Fibroblast of pulmonary artery (primary cell): ENCODE data around the gene LRRC55.

ENCODE experiments used
- DNase-seq: peaks from one replicate; pipeline ENCODE4 v3.0.0-alpha.2; 2010; ENCODE audit warnings: low read depth
- H3K4me3 ChIP-seq: replicated peaks from 2 replicates; pipeline ENCODE4 v1.5.1; 2011; ENCODE audit warnings: low read depth, mild to moderate bottlenecking, control low read depth, low read length, moderate library complexity
- TF ChIP-seq, protein P1 (sequence below): IDR thresholded peaks from 2 replicates; pipeline ENCODE4 v1.5.1; 2011; ENCODE audit warnings: mild to moderate bottlenecking, control low read depth, low read length, inconsistent platforms; ENCODE audit errors: missing control alignments

The LRRC55 gene

DNA sequence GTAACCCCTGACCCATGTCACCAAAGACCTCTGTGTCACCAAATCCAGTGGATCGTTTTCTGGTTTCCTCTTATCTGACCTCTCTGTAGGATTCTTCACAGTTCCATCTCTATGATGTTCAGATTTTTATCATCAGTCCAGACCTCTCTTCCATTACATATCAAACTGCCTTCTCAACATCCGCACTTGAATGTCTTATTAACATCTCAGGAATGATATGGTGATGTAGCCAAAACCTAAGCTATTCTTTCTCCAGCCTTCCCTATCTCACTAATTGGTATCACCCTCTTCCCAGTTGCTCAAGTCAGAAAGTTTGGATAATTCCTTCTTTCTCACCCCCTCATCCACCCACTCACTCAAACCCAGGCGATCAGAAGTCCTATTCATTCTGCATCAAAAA is 41.8 kb downstream of the LRRC55 start:
- DNase-seq = no peak
- TF ChIP-seq, protein P1, sequence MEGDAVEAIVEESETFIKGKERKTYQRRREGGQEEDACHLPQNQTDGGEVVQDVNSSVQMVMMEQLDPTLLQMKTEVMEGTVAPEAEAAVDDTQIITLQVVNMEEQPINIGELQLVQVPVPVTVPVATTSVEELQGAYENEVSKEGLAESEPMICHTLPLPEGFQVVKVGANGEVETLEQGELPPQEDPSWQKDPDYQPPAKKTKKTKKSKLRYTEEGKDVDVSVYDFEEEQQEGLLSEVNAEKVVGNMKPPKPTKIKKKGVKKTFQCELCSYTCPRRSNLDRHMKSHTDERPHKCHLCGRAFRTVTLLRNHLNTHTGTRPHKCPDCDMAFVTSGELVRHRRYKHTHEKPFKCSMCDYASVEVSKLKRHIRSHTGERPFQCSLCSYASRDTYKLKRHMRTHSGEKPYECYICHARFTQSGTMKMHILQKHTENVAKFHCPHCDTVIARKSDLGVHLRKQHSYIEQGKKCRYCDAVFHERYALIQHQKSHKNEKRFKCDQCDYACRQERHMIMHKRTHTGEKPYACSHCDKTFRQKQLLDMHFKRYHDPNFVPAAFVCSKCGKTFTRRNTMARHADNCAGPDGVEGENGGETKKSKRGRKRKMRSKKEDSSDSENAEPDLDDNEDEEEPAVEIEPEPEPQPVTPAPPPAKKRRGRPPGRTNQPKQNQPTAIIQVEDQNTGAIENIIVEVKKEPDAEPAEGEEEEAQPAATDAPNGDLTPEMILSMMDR = no peak

DNA sequence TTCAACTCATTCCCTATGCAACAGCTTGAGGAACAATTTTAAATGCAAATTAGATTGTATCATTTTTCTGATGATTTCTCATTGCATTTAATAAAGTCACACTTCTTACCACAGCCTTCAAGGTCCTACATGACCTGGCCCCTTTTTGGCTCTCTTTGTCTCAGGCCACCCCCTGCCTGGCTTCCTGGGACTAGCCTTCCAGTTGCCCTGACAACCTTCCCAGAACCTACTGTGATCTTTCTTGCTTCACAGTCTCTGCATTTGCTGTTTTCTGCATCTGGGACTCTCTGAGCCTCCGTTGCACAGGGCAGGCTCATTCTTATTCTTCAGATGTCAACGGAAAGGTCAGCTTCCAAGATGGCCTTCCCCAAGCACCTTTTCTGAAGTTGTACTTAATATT is 42.4 kb downstream of the LRRC55 start:
- no peak overlapping the region for H3K4me3 ChIP-seq
- TF ChIP-seq, protein P1 = no peak
- no peak for DNase-seq

More for the DNA sequence above, 41.8 kb downstream of the LRRC55 start:
- H3K4me3 ChIP-seq = no peak overlapping the region

DNA sequence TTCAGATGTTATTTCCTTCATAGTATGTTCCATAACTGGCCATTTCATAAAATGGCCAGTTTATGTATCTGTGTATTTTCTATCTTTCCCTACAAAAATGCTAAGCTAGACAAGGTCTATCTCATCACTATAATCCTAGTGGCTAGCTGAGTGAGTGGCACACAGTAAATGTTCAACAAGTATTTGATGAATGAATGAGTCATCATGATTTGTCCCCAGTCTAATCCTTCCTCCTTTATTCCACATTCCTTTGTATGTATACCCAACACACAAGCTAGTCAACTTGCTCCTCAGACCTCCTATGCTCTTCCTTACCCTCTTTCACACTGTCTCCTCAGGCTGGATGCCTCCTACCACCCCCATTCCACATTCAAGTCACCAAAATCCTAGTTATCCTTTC is 42.8 kb downstream of the LRRC55 start:
- TF ChIP-seq, protein P1 = no peak
- peak; percentile 22 for DNase-seq
- no peak overlapping the region for H3K4me3 ChIP-seq

DNA sequence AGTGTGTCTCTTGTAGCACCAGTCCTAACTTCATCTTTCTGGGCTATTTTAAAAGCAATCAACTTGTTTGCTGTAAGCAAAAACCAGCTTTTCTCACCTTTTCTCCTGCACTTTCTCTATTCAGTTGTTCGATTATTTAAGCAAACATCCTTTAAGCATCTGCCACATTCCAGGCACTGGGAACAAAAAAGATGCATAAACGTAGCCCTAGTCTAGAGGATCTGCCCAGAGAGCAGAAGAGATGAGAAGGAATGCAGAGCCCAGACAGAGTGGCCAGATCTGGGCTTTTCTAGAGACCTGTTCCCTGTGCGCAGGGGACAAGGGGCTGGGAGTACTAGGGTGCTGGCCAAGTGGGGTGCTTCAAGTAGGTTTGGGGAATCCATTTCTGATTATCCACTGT is 46.8 kb downstream of the LRRC55 start:
- TF ChIP-seq, protein P1 = no peak
- H3K4me3 ChIP-seq = no peak overlapping the region
- no peak for DNase-seq

DNA sequence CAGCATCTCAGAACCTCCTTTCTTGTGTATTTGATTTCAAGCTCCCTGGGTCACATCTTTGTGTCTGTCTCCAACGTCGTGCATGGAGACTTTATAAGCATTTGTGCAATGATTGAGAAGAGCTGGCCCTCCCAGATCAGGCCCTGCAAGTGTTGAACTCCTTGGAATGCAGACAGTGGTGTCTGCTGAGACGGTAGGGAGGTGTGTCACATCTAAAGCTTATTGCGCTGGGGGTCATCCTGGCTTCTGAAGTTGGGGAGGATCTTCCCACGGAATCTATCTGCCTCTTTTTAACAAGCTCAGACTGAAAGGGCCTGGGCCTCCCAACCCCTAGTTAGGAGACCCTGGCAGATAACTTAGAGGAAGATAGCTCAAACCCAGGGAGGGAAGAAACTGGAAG is 48.6 kb downstream of the LRRC55 start:
- TF ChIP-seq, protein P1 = no peak
- DNase-seq = no peak
- H3K4me3 ChIP-seq = no peak overlapping the region

DNA sequence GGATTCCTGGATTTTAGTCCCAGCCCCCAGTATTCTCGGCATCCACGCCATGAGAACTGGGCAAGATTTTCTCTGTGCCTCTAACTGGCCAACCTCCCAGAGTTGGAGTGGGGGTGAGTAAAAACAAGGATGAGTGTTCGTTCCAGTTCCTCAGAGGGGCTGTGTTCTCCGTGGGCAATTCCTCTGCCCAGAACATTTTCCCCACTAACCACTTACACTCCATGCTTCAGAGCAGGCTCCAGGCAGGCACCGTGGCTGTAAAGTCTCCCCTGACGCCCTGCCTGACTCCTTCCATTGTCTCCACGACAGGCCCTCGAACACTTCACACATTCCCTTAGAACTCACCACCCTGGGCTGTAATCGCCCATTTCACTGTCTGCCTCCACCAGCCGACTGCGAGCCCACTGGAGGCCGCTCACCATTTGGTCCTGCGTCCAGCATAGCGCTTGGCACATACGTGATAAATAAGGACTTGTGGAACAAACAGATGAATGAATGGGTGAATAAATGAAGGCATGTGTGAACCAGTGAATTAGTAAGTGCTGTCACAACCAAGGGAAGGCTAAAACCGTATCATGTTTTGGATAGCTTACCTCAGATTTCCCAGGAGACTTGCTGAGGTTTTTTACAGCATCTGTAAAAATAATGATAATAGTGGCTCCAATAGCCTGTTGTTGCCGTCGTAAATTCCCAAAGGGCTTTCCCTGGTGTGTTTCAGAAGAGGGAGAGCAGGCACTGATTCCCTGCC is 49.2 kb downstream of the LRRC55 start:
- TF ChIP-seq, protein P1 = no peak
- DNase-seq = no peak
- H3K4me3 ChIP-seq = no peak overlapping the region

DNA sequence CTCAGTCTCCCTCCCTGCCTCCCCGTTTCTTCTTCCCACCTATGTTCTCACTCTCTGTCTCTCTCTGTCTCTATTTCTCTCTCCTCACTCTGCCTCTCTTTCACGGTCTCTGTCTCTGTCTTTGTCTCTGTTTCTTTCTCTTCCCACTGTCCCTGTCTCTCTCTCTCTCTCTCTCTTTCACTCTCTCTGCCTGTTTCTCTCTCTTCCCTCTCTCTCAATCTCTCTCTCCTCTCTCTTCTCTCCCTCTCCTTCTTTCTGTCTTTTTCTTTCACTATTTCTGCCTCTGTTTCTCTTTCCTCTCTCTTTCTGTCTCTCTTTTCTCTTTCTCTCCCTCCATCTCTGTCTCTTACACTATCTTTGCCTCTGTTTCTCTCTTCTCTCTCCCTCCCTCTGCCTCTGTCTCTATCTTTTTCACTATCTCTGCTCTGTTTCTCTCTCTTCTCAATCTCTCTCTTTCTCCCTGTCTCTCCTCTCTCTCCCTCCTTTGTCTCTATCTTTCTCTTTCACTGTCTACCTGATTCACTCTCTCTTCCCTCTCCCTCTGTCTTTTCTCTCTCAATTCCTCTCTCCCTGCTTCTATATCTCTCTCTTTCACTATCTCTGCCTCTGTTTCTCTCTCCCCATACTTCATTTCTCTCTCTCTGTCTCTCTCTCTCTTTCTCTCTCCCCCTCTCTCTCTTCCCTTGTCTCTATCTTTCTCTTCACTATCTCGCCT is 49.9 kb downstream of the LRRC55 start:
- TF ChIP-seq, protein P1 = no peak
- no peak for DNase-seq
- no peak overlapping the region for H3K4me3 ChIP-seq
